ENCODE results near the gene COA7. TPM values are rescaled to one million over a fixed set of nuclear protein-coding genes. Genes with fewer than 3 reads are reported as not detected.

Gene COA7
- total and polyA plus RNA-seq, 2 donors = 4.0 to 4.7 TPM

DNA sequence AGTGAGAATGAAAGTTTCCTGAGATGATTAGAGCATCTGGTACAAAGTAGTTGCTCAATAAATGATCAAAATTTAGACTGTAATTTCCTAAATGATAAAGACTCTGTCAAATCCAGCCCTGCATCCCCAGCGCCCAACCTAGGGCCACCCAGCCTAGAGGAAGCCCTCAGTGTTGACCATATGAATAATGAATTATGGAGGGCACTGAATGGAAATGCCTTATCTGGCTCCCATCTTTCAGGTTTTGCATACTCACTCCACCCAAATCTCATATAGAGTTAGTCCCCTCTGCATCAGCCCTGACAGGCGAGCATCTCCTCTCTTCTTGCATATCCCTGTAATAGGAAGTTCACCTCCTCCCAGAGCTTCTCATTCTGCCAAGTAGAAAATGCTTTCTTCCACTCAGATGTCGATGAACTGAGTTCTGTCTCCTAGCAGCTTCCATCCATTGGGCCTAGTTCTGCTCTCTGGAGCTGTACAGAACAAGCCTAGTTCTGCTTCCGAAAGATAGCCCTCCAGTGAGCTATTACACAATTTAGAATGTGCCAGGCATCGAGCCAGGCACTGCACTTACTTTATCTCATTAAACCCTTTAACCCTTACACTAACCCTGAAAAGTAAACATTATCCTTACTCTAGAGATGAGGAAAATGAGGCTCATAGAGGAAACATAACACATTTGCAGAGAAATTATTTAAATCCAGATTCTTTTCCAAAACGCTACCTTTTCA, 20.9 kb downstream of the COA7 start:
- Histone ChIP-seq H3K36me3 (ENCODE audit: control insufficient read depth in 2 of 2, insufficient read depth in 2 of 2, low read length in 1 of 2) (no peaks in the 10 kb centered on the region), H3K4me3 (ENCODE audit: low read length in 2 of 2) (no peak overlapping the region), H3K27me3 (ENCODE audit: control insufficient read depth in 2 of 2, insufficient read depth in 1 of 2, low read length in 1 of 2) (no peaks in the 10 kb centered on the region), H3K4me1 (ENCODE audit: control insufficient read depth in 2 of 2, insufficient read depth in 2 of 2, low read length in 2 of 2) (no peaks in the 10 kb centered on the region), H3K27ac (ENCODE audit: low read depth in 1 of 2, low read length in 1 of 2) (no peak overlapping the region), H3K9me3 (ENCODE audit: control insufficient read depth in 2 of 2, insufficient read depth in 1 of 2, low read length in 1 of 2) (no peaks in the 10 kb centered on the region)
- no peak for DNase-seq (ENCODE audit: low read depth in 6 of 9, low spot score in 9 of 9)
- WGBS = 97% methylated on average over 6 of the region's 6 CpGs

DNA sequence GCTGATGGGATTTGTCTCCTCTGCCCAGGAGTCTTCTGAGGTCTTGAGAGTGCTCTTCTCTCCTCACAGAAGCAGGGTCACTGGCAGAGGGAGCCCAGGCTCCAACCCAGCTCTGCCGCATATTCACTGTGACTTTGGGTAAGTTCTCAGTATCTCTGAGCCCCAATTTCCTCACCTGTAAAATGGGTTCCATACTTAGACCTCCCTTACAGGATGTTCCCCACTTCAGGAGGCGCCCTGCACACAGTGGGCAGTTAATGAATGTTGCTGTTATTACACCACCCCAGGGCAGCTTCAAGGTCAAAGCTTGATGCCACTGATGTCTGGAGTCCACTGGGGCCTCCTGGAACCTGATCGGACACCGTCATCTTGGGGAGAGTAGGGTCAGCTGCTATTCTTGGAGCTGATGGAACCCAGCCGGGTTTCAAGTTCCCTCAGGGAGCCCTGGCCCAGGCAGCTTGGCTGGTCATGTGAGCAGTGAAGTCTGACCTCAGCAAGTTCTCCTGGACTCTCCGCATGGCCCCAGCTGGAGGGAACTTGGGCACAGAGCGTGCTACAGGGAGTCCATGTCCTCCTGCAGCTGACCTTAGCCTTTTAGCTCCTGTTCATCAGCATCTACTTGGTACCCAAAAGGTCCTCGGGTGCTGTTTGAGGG, 21.8 kb downstream of the COA7 start:
- no peak overlapping the region for H3K27ac ChIP-seq (ENCODE audit: low read depth in 1 of 2, low read length in 1 of 2)
- WGBS = 96% methylated on average over 8 of the region's 8 CpGs
- no peaks in the 10 kb centered on the region for H3K27me3 ChIP-seq (ENCODE audit: control insufficient read depth in 2 of 2, insufficient read depth in 1 of 2, low read length in 1 of 2)
- H3K36me3 ChIP-seq (ENCODE audit: control insufficient read depth in 2 of 2, insufficient read depth in 2 of 2, low read length in 1 of 2) = no peaks in the 10 kb centered on the region
- H3K9me3 ChIP-seq (ENCODE audit: control insufficient read depth in 2 of 2, insufficient read depth in 1 of 2, low read length in 1 of 2) = no peaks in the 10 kb centered on the region
- no peak for DNase-seq (ENCODE audit: low read depth in 6 of 9, low spot score in 9 of 9)
- H3K4me3 ChIP-seq (ENCODE audit: low read length in 2 of 2) = no peak overlapping the region
- H3K4me1 ChIP-seq (ENCODE audit: control insufficient read depth in 2 of 2, insufficient read depth in 2 of 2, low read length in 2 of 2) = no peaks in the 10 kb centered on the region

DNA sequence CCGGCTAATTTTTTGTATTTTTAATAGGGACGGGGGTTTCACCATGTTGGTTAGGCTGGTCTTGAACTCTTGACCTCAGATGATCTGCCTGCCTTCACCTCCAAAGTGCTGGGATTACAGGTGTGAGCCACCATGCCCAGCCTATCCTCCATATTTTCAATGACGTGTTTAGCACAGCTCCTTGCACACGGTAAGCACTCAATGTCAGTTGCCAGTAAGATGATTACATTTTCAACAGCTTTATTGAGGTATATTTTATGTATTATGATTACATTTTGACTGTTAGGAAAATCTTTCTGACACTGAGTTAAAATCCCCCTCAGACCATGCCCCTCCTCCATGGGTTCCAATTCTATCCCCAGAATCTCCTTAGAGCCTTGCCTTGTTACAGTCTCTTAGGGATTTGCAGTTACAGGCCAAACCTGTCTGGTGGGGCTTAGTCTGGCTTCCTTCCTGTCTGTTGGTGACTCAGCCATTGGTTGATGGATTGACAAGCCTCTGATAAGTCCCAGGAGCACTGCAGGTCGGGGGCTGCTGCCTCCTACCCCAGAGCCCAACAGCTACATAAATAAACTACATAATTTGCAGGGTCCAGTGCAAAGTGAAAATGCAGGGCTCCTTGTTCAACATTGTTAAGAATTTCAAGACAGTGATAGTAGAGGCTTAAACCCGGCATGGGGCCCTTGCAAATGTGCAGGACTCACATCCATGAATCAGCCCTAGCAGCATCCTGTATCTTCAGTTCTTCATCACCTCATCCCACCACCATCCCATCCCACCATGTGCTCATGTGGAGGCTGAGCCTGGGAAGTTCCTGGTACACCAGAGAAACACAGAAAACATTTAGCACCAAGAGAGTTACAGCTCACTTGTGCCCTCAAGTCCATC, 23.4 kb downstream of the COA7 start:
- no peaks in the 10 kb centered on the region for H3K36me3 ChIP-seq (ENCODE audit: control insufficient read depth in 2 of 2, insufficient read depth in 2 of 2, low read length in 1 of 2)
- DNase-seq (ENCODE audit: low read depth in 6 of 9, low spot score in 9 of 9) = peak in 1 of 9 donors; percentile 32
- no peaks in the 10 kb centered on the region for H3K27me3 ChIP-seq (ENCODE audit: control insufficient read depth in 2 of 2, insufficient read depth in 1 of 2, low read length in 1 of 2)
- WGBS = 82% methylated on average over 6 of the region's 6 CpGs
- H3K4me1 ChIP-seq (ENCODE audit: control insufficient read depth in 2 of 2, insufficient read depth in 2 of 2, low read length in 2 of 2) = no peaks in the 10 kb centered on the region
- no peaks in the 10 kb centered on the region for H3K9me3 ChIP-seq (ENCODE audit: control insufficient read depth in 2 of 2, insufficient read depth in 1 of 2, low read length in 1 of 2)
- H3K27ac ChIP-seq (ENCODE audit: low read depth in 1 of 2, low read length in 1 of 2) = no peak overlapping the region
- H3K4me3 ChIP-seq (ENCODE audit: low read length in 2 of 2) = no peak overlapping the region

DNA sequence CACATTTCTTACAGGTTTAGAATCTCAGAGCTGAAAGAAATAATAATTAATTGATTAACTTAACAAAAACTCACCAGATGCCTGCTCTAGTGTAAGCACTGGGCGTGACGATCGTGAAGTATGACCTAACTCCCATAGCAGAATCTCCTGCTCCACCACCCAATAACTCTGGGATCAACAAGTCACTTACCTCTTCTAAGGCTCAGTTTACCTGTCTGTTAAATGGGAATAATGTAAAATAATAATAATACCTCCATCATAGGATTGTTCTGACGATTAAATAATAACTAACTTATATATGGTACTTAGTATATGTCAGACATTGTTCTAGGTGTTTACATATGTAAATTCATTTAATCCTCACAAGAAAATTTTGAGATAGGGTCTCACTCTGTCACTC, 24.6 kb downstream of the COA7 start:
- WGBS = over 99% methylated on average over 4 of the region's 4 CpGs
- Histone ChIP-seq H3K36me3 (ENCODE audit: control insufficient read depth in 2 of 2, insufficient read depth in 2 of 2, low read length in 1 of 2) (no peaks in the 10 kb centered on the region), H3K27ac (ENCODE audit: low read depth in 1 of 2, low read length in 1 of 2) (no peak overlapping the region), H3K4me1 (ENCODE audit: control insufficient read depth in 2 of 2, insufficient read depth in 2 of 2, low read length in 2 of 2) (no peaks in the 10 kb centered on the region), H3K27me3 (ENCODE audit: control insufficient read depth in 2 of 2, insufficient read depth in 1 of 2, low read length in 1 of 2) (no peaks in the 10 kb centered on the region), H3K4me3 (ENCODE audit: low read length in 2 of 2) (no peak overlapping the region), H3K9me3 (ENCODE audit: control insufficient read depth in 2 of 2, insufficient read depth in 1 of 2, low read length in 1 of 2) (no peaks in the 10 kb centered on the region)
- DNase-seq (ENCODE audit: low read depth in 6 of 9, low spot score in 9 of 9) = no peak

DNA sequence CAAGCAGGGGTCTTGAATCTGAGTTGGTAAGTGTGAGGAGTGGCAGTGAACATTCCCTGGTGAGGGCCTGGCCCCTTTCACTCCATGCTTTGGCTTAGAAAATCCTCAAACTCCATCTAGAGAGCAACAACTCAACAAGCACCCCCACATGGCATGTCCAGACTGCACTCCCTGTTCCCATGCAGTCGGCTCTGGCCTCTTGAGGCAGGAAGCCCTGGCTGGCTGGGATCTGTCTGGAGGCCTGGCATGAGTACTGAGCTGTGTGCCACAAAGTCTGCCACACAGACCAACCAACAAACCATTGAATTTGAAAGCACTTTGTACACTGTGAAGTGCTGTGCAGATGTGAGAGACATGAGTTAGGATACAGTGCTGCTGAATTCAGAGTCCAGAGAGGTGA, 25.2 kb downstream of the COA7 start:
- Histone ChIP-seq H3K36me3 (ENCODE audit: control insufficient read depth in 2 of 2, insufficient read depth in 2 of 2, low read length in 1 of 2) (no peaks in the 10 kb centered on the region), H3K27ac (ENCODE audit: low read depth in 1 of 2, low read length in 1 of 2) (no peak overlapping the region), H3K27me3 (ENCODE audit: control insufficient read depth in 2 of 2, insufficient read depth in 1 of 2, low read length in 1 of 2) (no peaks in the 10 kb centered on the region), H3K4me1 (ENCODE audit: control insufficient read depth in 2 of 2, insufficient read depth in 2 of 2, low read length in 2 of 2) (no peaks in the 10 kb centered on the region), H3K9me3 (ENCODE audit: control insufficient read depth in 2 of 2, insufficient read depth in 1 of 2, low read length in 1 of 2) (no peaks in the 10 kb centered on the region), H3K4me3 (ENCODE audit: low read length in 2 of 2) (no peak overlapping the region)
- 96% methylated on average over 1 of the region's 1 CpG for WGBS
- no peak for DNase-seq (ENCODE audit: low read depth in 6 of 9, low spot score in 9 of 9)

DNA sequence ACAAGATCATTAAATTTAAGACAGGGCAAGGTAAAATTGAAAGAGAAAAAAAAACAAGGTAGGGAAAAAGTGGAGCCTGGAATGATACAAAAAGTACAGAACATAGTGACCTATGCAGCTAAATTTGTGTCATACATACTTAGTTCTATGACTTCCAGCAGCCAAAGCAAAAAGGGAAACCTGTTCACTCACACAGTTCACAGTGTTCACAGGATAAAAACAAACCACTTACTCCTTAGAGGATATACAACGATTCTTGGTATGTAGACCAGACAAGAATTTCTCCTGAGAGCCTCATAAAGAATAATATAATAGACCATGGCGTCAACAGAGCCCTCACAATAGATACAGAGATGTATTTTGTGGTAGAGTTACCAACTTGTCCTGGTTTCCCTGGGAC, 27.5 kb downstream of the COA7 start:
- WGBS = 94% methylated on average over 2 of the region's 2 CpGs
- H3K36me3 ChIP-seq (ENCODE audit: control insufficient read depth in 2 of 2, insufficient read depth in 2 of 2, low read length in 1 of 2) = no peaks in the 10 kb centered on the region
- H3K9me3 ChIP-seq (ENCODE audit: control insufficient read depth in 2 of 2, insufficient read depth in 1 of 2, low read length in 1 of 2) = no peaks in the 10 kb centered on the region
- H3K27me3 ChIP-seq (ENCODE audit: control insufficient read depth in 2 of 2, insufficient read depth in 1 of 2, low read length in 1 of 2) = no peaks in the 10 kb centered on the region
- no peak for DNase-seq (ENCODE audit: low read depth in 6 of 9, low spot score in 9 of 9)
- no peaks in the 10 kb centered on the region for H3K4me1 ChIP-seq (ENCODE audit: control insufficient read depth in 2 of 2, insufficient read depth in 2 of 2, low read length in 2 of 2)
- H3K27ac ChIP-seq (ENCODE audit: low read depth in 1 of 2, low read length in 1 of 2) = no peak overlapping the region
- no peak overlapping the region for H3K4me3 ChIP-seq (ENCODE audit: low read length in 2 of 2)

DNA sequence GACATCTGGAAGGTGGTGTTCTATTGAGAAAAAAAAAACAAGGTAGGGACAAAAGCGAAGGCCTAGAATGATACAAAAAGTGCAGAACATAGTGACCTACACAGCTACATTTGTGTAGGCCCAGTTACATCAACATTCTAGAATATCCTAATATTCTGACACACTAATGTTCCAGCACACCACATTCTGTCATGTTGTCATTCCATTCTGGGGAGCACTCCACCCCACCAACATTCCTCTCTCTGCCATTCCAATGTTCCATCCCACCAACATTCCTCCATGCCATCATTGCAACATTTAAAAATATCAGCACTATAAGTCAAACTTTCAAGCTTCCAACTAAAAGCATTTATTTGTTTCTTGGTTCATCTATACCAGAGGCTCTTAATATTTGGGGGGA, 28.5 kb downstream of the COA7 start:
- WGBS = 97% methylated on average over 1 of the region's 1 CpG
- H3K27me3 ChIP-seq (ENCODE audit: control insufficient read depth in 2 of 2, insufficient read depth in 1 of 2, low read length in 1 of 2) = no peaks in the 10 kb centered on the region
- no peaks in the 10 kb centered on the region for H3K4me1 ChIP-seq (ENCODE audit: control insufficient read depth in 2 of 2, insufficient read depth in 2 of 2, low read length in 2 of 2)
- DNase-seq (ENCODE audit: low read depth in 6 of 9, low spot score in 9 of 9) = no peak
- no peaks in the 10 kb centered on the region for H3K36me3 ChIP-seq (ENCODE audit: control insufficient read depth in 2 of 2, insufficient read depth in 2 of 2, low read length in 1 of 2)
- no peaks in the 10 kb centered on the region for H3K9me3 ChIP-seq (ENCODE audit: control insufficient read depth in 2 of 2, insufficient read depth in 1 of 2, low read length in 1 of 2)
- H3K27ac ChIP-seq (ENCODE audit: low read depth in 1 of 2, low read length in 1 of 2) = no peak overlapping the region
- H3K4me3 ChIP-seq (ENCODE audit: low read length in 2 of 2) = no peak overlapping the region

DNA sequence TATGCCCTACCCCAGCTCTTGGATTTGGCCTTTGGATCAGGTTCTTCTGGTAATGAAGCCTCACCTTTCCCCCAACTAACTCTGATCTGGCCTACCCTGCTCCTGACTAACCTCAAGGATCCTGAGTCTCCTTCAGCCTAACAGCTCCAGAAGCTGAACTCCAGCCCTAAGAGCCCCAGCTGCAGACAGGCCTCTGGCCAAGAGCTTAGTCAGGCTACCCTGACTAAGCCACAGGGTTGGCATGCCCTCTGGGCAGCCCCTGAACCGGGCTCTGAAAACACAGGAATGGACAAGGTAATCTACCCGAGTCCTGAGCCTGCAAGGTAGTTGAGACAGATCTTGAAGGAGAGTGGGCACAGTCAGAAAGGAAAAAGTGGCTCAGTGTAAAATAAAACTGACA, 29.4 kb downstream of the COA7 start:
- no peak overlapping the region for H3K27ac ChIP-seq (ENCODE audit: low read depth in 1 of 2, low read length in 1 of 2)
- no peak for DNase-seq (ENCODE audit: low read depth in 6 of 9, low spot score in 9 of 9)
- WGBS = 99% methylated on average over 2 of the region's 2 CpGs
- H3K36me3 ChIP-seq (ENCODE audit: control insufficient read depth in 2 of 2, insufficient read depth in 2 of 2, low read length in 1 of 2) = no peaks in the 10 kb centered on the region
- no peaks in the 10 kb centered on the region for H3K27me3 ChIP-seq (ENCODE audit: control insufficient read depth in 2 of 2, insufficient read depth in 1 of 2, low read length in 1 of 2)
- H3K4me3 ChIP-seq (ENCODE audit: low read length in 2 of 2) = no peak overlapping the region
- no peaks in the 10 kb centered on the region for H3K4me1 ChIP-seq (ENCODE audit: control insufficient read depth in 2 of 2, insufficient read depth in 2 of 2, low read length in 2 of 2)
- H3K9me3 ChIP-seq (ENCODE audit: control insufficient read depth in 2 of 2, insufficient read depth in 1 of 2, low read length in 1 of 2) = no peaks in the 10 kb centered on the region

DNA sequence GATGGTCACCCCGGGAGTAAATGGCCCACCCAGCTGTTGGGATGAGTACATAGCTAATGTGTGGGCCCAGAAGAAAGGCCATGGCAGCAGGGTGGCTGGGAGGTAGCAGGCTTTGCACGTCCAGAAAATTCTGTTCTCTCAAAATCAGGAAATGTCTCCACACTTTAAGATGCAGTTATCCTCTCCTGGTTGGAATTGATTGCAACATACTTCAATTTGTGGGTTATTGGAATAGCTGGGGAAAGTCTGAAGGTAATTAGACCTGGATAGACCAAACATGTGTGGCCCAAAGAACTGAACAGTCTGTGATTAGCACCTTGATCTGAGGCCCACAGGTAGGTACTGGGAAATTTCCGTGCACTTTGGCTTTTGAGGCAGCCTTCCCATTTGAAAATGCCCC, 30.2 kb downstream of the COA7 start:
- no peaks in the 10 kb centered on the region for H3K9me3 ChIP-seq (ENCODE audit: control insufficient read depth in 2 of 2, insufficient read depth in 1 of 2, low read length in 1 of 2)
- 97% methylated on average over 3 of the region's 3 CpGs for WGBS
- H3K36me3 ChIP-seq (ENCODE audit: control insufficient read depth in 2 of 2, insufficient read depth in 2 of 2, low read length in 1 of 2) = no peaks in the 10 kb centered on the region
- DNase-seq (ENCODE audit: low read depth in 6 of 9, low spot score in 9 of 9) = no peak
- H3K27ac ChIP-seq (ENCODE audit: low read depth in 1 of 2, low read length in 1 of 2) = no peak overlapping the region
- no peaks in the 10 kb centered on the region for H3K27me3 ChIP-seq (ENCODE audit: control insufficient read depth in 2 of 2, insufficient read depth in 1 of 2, low read length in 1 of 2)
- no peaks in the 10 kb centered on the region for H3K4me1 ChIP-seq (ENCODE audit: control insufficient read depth in 2 of 2, insufficient read depth in 2 of 2, low read length in 2 of 2)
- H3K4me3 ChIP-seq (ENCODE audit: low read length in 2 of 2) = no peak overlapping the region
